ENCODE measurements around the gene EIF1B.

The EIF1B gene

DNA sequence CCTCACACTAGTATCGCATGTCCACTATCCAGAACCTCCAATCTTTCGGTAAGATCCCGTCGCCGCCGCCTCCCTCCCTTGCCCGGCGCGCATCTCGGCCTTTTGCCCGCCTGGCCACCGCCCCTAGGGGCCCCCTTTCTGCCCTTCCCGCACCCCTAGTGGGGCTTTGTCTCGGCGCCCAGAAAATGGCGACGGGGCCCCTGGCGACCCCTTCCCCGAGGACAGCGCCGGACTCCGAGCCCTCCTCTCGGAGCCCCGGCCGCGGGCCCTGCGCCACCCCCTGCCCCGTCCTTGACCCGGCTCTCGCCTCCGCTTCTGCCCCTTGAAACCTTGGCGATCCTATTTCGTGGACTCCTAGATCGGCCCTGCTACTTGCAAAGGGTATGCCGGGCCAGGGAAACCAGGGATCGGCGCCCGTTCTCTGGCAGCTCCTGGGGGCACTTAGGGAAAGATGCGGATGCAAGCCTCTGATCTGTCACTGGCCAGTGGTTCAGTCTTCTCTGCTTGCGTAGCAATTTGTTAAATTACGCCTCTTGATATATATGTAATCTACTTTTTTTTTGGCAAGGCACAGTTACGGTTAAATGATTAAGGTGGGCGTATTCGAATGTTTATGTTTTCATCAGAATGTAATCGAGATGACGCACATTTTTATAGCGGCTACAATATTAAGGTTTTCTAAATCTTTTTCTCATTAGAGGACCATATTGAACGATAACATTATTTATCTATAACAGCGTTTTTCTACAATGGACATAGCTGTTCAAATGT is 603 bp downstream of the EIF1B start:
- no peak for DNase-seq

DNA sequence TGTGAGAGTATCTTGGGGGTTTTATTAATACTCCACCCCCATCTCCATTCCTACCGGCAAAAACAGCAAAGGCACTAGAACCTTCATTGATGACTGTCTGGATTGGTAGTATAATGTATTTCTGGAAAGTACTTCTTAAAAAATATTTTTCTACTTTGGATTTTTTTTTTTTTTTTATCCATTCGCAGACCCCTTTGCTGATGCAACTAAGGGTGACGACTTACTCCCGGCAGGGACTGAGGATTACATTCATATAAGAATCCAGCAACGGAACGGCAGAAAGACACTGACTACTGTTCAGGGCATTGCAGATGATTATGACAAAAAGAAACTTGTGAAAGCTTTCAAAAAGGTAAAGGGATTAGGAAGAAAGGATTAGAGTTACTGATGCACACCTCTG is 1.2 kb downstream of the EIF1B start:
- DNase-seq: no peak

GRCh38 chr3:40312661-40313226 is 3.2 kb downstream of the EIF1B start:
- DNase-seq: no peak

DNA sequence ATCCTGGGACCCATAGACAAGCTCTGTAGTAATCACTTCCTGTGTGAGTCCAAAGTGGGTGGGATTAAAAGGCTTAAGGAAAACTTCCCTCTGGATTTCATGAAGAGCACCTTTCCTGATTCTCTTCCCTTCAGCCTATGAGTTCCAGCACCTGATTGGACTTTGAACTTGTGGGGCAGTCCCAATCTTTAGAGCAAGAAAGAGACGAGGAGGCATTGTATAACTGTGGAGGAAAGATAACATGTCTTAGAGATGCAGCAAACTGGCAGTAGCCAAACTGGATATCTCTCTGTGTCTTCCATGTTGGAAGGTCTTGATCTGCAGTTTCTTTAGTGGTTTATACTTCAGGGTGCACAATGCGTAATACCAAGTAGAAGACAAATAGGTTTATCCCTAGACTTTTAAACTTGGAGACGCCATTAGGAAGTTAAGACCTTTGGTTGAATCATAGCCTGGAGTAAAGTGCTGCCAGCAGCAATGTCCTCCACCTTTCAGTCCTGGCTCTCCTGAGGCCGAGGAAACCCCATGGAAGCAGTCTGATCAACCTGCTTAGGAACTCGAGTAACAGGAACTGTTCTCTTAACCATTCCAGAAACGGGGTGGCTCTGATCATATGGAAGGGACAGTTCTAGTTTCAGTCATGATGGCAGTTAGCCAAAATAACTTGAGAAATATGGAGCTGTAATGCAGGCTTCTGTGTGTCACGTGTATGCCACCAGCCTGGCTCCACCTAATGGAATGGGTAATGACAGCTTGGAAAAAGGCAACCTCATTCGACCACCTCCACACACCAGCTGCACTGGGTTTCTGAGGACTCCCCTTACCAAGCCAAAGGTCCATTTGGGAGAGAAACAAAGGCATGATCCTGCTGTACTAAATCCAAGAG is 4.7 kb downstream of the EIF1B start:
- DNase-seq: no peak

GRCh38 chr3:40317061-40317855 is 7.8 kb downstream of the EIF1B start:
- DNase-seq: peak; percentile 10

GRCh38 chr3:40321818-40322217 is 12.3 kb downstream of the EIF1B start:
- DNase-seq: no peak

GRCh38 chr3:40323946-40324345 is 14.4 kb downstream of the EIF1B start:
- no peak for DNase-seq

GRCh38 chr3:40324621-40325020 is 15.1 kb downstream of the EIF1B start:
- DNase-seq: no peak

DNA sequence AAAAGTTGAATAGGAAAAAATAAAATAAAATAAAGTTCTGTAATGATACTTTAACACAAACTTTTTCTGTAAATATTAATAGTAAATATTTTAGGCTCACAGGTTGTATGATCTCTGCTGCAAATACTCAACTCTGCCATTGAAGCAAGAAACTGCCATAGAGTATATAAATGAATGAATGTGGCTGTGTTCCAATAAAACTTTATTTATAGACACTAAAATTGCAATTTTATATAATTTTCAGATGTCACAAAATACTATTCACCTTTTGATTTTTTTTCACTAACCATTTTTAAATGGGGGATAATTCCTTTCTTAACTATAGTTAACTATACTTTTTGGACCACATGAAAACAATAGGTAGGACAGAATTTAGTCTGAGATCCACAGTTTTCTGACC is 16.0 kb downstream of the EIF1B start:
- DNase-seq: no peak

GRCh38 chr3:40328374-40328773 is 18.9 kb downstream of the EIF1B start:
- DNase-seq: no peak

GRCh38 chr3:40329071-40329470 is 19.6 kb downstream of the EIF1B start:
- no peak for DNase-seq

- DNase-seq: no peak
Observed at GRCh38 chr3:40332684-40333083, 23.2 kb downstream of the EIF1B start.

DNA sequence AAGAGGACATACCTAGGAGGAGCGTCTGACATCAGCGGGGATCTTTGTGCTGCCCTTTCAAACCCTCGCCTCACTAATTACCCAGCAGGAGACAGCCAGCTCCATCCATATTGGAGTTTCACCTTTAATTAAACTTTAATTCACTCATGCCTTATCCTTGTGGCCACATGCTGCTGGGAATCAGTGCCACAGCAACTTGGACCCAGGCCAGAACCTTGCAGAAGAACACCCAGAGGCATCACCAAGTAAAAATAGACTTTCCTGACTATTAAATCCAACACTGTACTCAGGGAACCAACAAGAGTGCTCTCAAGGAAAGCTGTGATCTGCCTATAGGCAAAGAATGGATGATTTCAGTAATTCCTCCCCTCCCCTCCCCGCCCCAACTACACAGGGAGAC is 23.9 kb downstream of the EIF1B start:
- DNase-seq: no peak

GRCh38 chr3:40333852-40334251 is 24.3 kb downstream of the EIF1B start:
- DNase-seq: no peak

- no peak for DNase-seq
Observed at GRCh38 chr3:40336101-40336500, 26.6 kb downstream of the EIF1B start.

- DNase-seq: no peak
Observed at GRCh38 chr3:40336511-40337135, 27.1 kb downstream of the EIF1B start.

DNA sequence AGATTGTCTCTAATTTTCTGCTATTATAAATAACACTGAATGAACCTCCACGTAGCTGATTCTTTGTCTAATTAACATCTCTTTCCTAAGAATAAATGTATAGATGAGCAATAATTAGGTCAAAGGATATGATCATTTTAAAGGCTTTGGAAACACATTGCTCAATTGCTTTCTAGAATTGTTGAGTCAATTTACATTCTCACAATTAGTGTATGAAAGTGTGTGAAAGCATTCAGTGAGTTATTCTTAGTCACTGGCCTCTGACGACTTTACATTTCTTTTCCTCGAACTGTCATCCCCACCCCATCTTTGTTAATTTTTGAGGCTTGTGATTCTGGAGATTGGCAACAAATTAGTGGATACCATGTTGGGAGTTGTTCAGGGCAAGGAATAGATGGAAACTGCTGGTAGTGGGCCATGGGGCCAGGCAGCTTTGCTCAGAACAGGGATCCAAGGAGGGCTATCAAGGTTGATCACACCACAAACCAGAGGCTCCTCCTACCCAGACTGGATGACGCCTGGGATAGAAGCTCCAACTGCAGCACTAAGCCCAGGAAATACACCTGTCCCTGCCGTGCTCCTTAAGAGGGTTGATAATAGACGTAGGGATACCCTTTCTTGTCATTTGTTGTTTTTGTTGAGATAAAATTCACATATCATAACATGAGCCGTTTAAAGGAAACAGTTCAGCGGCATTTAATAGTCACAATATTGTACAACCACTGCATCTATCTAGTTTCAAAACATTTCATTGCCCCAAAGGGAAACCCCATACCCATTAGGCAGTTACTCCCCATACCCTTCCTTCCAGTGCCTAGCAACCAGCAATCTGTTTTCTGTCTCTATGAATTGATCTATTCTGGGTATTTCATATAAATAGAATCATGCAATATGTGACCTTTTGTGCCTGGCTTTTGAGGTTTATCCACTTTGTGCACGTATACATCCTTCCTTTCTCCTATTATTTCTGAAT is 27.9 kb downstream of the EIF1B start:
- no peak for DNase-seq

DNA sequence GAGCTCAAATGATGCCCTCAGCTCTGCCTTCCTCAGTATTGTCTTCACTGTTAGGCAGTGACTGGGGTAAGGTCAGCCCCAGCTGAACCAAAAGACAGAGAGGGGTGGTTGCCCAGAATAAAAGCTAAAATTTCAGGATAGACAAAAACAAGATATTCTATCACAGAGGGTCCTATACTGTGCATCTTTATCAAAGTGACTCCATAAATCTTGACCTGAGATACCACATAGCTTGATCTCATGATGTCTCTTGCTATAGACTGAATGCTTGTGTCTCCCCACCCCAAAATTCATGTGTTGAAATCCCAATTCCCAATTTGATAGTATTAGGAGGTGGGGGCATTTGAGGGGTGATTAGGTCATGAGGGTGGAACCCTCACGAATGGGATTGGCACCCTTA is 30.4 kb downstream of the EIF1B start:
- DNase-seq: no peak

DNA sequence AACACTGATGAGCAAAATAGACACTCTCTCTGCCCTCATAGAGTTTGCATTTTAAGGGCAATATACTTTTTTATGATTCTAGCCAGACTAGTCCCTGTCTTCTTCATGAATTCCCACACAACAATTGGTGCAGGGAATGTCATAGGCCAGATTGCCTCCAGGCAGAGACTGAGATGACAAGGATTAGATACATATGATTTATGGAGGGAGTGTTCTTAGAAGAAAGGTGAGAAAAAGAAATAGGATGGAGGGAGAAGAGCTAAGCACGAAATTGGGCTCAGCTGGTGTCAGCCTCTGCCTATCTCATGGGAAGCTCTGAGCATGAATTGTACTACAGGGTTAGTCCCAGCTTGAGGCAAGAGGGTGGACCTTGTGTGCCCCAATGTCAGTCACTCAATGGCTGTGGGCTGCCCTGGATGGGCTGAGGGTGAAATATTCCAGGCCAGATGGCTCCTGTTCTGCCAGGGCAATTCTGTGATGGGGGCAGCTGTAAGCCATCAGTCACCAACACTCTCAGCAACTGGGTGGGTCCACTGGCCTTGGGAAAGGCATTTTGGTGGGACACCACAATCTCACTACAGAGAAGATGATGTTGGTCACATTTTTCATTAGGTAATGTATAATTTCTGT is 31.1 kb downstream of the EIF1B start:
- no peak for DNase-seq

GRCh38 chr3:40341671-40342070 is 32.2 kb downstream of the EIF1B start:
- no peak for DNase-seq

GRCh38 chr3:40350529-40350928 is 41.0 kb downstream of the EIF1B start:
- DNase-seq: no peak

Measured in T-helper 9 cell (primary cell).